Measurements from ENCODE around the gene TLR8.
A peak's percentile ranks its signal among the peaks of the same experiment; 100 is the strongest.
"Not testable (repeated sequence)": the region's sequence is repeated elsewhere in the genome, so short reads cannot be mapped to it uniquely, and the experiment has no call there.

TLR8 gene

GRCh38 chrX:12899506-12899905 is 6.9 kb upstream of the TLR8 start:
- DNase-seq = no peak

DNA sequence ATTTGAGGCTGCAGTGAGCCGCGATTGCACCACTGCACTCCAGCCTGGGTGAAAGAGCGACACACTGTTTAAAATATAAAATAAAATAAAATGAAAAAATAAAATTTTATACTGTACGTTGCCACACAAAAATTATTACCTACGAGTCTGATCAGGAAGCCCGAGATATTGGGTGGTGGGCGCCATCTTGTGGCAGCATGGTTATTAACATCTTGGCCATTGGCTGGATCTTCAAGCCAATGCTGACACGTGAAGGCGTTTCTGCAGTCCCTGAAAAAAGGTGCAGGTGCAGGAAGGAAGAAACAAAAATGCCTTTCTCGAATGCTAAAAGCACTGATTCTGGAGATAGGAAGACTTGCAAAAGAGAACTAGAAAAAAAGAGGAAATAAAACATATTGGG is 4.9 kb upstream of the TLR8 start:
- DNase-seq = peak; percentile 53 to 61

GRCh38 chrX:12903646-12904045 is 2.8 kb upstream of the TLR8 start:
- no peak for DNase-seq

DNA sequence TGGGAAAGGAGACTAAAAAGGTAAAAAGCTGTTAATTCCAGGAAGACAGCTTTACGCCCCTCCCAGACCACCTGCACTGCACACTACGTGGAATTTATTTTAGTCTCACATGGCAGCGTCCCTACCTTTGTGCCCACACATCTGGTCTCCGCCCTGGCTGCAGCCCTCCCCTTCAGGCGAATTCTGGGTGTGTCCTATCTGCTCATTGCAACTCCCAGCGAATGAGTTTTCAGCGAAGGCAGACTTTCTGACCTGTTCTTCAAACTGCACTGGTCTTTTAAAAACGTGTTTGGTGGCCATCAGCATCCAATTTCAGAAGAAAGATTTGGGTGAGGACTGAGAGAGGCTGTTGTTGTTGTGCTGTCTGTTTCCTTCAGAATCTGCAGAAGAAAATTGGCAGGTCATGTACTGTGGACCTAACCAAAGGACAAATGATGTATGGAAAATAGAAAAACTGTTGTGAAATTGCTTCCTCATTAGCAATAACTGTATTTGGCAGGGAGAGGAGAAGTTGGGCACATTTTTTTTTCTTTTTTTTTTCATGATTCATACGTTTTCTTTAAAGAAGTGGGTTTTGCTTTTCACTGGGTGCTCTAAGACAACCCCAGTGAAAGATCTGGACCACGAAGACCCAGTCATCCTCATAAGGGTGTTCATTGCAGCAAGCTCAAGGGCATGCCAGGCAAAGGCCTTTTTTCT is 4.2 kb downstream of the TLR8 start:
- no peak for DNase-seq

GRCh38 chrX:12911122-12911470 is 4.7 kb downstream of the TLR8 start:
- DNase-seq = no peak

DNA sequence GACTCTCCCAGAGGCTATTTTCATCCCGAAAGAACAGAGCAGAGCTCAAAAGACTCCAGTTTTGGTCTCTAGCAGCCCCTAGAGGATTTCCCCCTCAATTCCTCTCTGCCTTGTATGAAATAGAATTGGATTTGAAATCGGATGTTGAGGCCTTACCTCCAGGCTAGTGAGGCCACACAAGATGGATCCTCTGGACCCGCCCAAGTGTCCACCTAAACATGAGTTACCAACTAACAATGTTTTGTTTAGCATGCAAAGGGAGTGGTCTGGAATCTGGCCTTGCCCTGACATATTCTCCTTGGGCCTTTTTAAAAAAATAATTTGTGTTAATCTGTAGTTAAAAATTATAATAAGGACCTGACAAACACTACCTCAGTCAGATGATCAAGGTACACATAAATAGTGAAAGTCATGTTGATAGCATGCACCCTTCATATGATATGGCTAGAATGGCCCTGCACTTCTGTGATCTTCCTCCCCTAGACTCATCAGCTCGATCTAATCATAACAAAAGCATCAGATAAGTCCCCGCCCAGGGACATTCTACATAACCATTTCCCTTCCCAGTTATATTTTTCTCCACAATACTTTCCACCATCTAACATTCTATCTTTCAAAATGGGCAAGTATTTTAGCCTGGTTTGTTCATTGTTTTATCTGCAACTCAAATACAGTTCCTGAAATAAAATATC is 6.5 kb downstream of the TLR8 start:
- no peak for DNase-seq

DNA sequence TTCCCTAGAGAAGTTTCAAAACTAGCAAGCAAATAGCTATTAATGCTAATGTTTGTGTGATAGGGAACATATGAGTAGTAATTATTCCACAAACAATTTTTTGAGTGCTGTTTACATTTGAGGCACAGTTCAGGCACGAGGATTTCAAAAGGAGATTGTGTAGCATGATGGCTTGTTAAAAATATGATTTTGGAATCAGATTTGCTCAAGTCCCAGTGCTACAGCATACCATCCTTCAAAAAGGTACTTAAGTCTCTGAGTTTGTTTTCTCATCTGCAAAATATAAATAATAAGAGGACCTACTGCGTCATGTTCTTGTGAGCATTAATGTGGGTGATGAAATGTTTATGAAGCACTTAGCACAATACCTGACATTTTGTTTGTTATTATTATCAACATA is 11.3 kb downstream of the TLR8 start:
- no peak for DNase-seq

DNA sequence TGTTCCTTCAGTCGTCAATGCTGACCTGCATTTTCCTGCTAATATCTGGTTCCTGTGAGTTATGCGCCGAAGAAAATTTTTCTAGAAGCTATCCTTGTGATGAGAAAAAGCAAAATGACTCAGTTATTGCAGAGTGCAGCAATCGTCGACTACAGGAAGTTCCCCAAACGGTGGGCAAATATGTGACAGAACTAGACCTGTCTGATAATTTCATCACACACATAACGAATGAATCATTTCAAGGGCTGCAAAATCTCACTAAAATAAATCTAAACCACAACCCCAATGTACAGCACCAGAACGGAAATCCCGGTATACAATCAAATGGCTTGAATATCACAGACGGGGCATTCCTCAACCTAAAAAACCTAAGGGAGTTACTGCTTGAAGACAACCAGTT is 12.6 kb downstream of the TLR8 start:
- no peak for DNase-seq

GRCh38 chrX:12919620-12920019 is 13.2 kb downstream of the TLR8 start:
- DNase-seq = no peak

DNA sequence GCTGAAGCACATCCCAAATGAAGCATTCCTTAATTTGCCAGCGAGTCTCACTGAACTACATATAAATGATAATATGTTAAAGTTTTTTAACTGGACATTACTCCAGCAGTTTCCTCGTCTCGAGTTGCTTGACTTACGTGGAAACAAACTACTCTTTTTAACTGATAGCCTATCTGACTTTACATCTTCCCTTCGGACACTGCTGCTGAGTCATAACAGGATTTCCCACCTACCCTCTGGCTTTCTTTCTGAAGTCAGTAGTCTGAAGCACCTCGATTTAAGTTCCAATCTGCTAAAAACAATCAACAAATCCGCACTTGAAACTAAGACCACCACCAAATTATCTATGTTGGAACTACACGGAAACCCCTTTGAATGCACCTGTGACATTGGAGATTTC is 14.6 kb downstream of the TLR8 start:
- no peak for DNase-seq

DNA sequence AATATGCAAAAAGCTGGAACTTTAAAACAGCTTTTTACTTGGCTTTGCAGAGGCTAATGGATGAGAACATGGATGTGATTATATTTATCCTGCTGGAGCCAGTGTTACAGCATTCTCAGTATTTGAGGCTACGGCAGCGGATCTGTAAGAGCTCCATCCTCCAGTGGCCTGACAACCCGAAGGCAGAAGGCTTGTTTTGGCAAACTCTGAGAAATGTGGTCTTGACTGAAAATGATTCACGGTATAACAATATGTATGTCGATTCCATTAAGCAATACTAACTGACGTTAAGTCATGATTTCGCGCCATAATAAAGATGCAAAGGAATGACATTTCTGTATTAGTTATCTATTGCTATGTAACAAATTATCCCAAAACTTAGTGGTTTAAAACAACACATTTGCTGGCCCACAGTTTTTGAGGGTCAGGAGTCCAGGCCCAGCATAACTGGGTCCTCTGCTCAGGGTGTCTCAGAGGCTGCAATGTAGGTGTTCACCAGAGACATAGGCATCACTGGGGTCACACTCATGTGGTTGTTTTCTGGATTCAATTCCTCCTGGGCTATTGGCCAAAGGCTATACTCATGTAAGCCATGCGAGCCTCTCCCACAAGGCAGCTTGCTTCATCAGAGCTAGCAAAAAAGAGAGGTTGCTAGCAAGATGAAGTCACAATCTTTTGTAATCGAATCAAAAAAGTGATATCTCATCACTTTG is 15.6 kb downstream of the TLR8 start:
- DNase-seq = no peak

DNA sequence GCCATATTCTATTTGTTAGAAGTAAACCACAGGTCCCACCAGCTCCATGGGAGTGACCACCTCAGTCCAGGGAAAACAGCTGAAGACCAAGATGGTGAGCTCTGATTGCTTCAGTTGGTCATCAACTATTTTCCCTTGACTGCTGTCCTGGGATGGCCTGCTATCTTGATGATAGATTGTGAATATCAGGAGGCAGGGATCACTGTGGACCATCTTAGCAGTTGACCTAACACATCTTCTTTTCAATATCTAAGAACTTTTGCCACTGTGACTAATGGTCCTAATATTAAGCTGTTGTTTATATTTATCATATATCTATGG is 16.1 kb downstream of the TLR8 start:
- no peak for DNase-seq

GRCh38 chrX:12929701-12930100 is 23.3 kb downstream of the TLR8 start:
- DNase-seq = no peak

DNA sequence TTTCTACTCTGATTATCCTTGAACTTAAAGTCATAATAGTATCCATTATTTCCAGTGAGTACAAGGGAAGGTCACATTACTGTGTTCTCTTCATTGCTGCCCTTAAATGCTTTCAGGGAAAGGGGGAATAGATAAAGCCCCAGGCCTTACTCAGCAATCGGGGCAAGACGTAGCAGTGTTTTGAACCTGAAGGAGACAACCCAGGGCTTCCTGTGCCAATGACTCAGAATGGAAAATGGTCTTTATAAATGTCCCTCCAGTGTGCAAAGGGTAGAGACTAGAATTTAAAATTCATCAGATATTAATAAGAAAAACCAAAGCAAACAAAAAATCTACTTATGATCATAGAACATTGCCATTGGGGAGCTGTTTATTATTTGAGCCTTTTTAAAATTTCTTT is 23.7 kb downstream of the TLR8 start:
- DNase-seq = no peak

GRCh38 chrX:12932244-12932643 is 25.8 kb downstream of the TLR8 start:
- no peak for DNase-seq

DNA sequence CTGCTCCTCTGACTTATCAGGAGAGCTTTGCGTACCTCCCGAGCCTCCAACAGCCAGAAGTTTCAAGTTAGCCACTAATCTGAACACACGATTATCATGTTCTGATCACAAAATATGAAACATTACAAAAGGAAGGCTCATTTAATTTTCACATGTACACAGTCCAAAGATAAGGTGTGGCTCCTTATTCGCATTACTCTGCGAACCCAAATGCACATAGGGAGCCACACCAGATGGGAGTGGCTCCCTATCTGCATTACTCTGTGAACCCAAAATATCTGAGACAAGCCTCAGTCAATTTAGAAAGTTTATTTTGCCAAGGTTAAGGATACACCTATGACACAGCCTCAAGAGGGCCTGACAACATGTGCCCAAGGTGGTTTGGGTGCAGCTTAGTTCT is 28.4 kb downstream of the TLR8 start:
- DNase-seq = no peak

DNA sequence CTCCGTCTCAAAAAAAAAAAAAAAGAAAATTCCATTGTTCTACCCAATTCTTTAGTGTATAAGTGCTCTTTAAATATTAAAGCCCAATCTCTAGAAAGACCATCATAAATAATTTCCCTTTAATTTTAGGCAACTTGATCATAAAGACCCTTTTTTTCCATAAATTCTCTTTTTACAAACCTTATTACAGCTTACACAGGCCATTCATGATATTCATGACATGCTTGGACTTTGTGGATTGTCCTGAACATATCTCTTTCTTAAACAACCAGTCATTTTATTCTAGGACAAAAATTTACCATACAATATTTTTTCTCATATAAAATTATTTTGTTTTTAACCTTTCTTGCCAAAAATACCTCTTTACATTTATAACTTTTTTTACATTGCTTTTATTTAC is 30.5 kb downstream of the TLR8 start:
- no peak for DNase-seq

DNA sequence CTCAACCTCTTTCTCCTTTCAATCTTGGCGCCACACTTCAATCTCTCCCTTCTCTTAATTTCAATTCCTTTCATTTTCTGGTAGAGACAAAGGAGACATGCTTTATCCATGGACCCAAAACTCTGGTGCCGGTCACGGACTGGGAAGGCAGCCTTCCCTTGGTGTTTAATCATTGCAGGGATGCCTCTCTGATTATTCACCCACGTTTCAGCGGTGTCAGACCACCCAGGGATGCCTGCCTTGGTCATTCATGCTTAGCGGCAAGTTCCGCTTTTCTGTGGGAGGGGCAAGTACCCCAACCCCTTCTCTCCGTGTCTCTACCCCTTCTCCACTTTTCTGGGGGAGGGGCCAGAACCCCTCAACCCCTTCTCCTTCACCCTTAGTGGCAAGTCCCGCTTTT is 34.1 kb downstream of the TLR8 start:
- not testable (repeated sequence) for DNase-seq

DNA sequence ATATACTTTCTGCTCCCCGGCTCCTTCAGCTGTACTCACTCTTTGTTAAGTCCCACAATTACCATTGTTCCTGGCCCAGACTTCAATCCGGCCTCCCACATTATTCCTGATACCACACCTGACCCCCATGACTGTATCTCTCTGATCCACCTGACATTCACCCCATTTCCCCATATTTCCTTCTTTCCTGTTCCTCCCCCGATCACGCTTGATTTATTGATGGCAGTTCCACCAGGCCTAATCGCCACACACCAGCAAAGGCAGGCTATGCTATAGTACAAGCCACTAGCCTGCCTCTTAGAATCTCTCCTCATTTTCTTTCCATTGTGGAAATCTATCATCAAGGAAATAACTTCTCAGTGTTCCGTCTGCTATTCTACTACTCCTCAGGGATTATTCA is 37.2 kb downstream of the TLR8 start:
- not testable (repeated sequence) for DNase-seq

DNA sequence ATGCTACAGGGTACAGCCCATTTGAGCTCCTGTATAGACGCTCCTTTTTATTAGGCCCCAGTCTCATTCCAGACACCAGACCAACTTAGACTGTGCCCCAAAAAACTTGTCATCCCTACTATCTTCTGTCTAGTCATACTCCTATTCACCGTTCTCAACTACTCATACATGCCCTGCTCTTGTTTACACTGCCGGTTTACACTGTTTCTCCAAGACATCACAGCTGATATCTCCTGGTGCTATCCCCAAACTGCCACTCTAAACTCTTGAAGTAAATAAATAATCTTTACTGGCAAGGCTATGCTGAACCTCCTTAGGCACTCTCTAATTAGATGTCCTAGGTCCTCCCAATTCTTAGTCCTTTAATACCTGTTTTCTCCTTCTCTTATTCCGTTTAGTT is 38.0 kb downstream of the TLR8 start:
- not testable (repeated sequence) for DNase-seq

DNA sequence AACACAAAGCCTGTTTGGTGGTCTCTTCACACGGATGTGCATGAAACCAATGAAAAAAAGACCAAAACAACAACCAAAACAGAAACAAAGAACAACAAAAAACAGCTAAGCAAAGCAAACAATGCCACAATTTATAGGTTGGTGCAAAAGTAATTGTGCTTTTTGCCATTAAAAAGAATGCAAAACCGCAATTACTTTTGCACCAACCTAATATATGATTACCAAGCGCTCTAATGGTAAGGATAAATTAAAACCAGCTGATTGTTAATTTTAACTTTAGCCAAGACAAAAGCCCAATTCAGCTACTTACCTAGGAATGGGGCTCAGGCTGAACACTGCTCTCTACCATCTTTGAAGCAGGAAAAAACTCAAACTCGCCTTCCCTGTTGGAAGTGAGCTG is 39.1 kb downstream of the TLR8 start:
- DNase-seq = no peak

GRCh38 chrX:12946406-12946805 is 40.0 kb downstream of the TLR8 start:
- no peak for DNase-seq

DNA sequence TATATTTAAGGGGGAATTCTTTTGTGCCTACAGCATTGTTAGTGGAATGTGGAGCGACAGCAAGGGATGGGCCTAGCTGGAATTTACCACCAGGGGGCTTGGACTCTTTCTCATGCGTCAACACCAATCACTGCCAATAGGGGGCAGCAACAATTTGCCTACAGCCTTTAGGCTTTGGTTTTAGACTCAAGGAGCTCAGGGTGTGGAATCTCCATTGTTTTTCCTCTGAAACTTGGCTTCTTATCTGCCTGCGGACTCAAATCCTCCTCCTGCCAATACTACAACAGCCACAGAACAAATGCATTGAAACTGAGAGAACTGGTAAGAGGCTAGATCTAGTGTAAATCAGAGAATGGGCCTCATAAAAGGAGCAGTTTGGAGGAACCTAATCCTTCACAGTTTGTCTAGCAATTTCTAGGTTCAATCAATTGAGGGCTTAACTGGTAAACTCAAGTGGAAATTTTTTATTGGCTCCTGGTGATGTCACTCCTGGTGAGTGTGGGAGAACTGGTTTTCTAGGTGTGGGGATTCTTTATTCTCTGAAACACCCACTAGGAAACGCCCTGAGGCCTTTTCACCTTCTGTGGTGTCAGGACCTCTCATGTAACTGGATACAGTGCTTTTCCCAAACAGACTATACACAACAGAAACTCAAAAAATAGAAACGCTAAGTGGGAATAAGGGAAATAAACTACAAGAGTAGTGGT is 40.6 kb downstream of the TLR8 start:
- peak; percentile 65 for DNase-seq
